HG03064 (cell line): ENCODE results near the gene PPID.
A peak's percentile ranks its signal among the peaks of the same experiment; 100 is the strongest.
"Not testable (repeated sequence)": the region's sequence is repeated elsewhere in the genome, so short reads cannot be mapped to it uniquely, and the experiment has no call there.

Source experiments
- ATAC-seq: cut with Tn5 transposase; IDR thresholded peaks from one replicate; pipeline ENCODE4 v1.9.1; 2021; ENCODE audit warnings: low read depth; ENCODE audit not compliant: unreplicated experiment

PPID gene

GRCh38 chr4:158739600-158739999 is 16.4 kb upstream of the PPID start:
- ATAC-seq: no peak

- ATAC-seq: no peak
Observed at GRCh38 chr4:158738866-158739265, 15.7 kb upstream of the PPID start.

- peak; percentile 86 for ATAC-seq
Observed at GRCh38 chr4:158729716-158730559, 6.7 kb upstream of the PPID start.

GRCh38 chr4:158728236-158728635 is 5.0 kb upstream of the PPID start:
- ATAC-seq: no peak

- no peak for ATAC-seq
Observed at GRCh38 chr4:158726633-158727032, 3.4 kb upstream of the PPID start.

GRCh38 chr4:158724637-158725036 is 1.4 kb upstream of the PPID start:
- ATAC-seq: no peak

GRCh38 chr4:158722291-158722916 is 792 bp downstream of the PPID start:
- ATAC-seq: no peak

GRCh38 chr4:158721680-158722079 is 1.5 kb downstream of the PPID start:
- no peak for ATAC-seq

- ATAC-seq: no peak
Observed at GRCh38 chr4:158715802-158716201, 7.4 kb downstream of the PPID start.

GRCh38 chr4:158714937-158715336 is 8.3 kb downstream of the PPID start:
- no peak for ATAC-seq

GRCh38 chr4:158712622-158713021 is 10.6 kb downstream of the PPID start:
- not testable (repeated sequence) for ATAC-seq

- ATAC-seq: no peak
Observed at GRCh38 chr4:158710814-158711213, 12.4 kb downstream of the PPID start.

GRCh38 chr4:158704274-158704673 is 18.9 kb downstream of the PPID start:
- ATAC-seq: no peak

GRCh38 chr4:158688813-158689212 is 34.4 kb downstream of the PPID start:
- ATAC-seq: no peak

GRCh38 chr4:158682066-158682465 is 41.1 kb downstream of the PPID start:
- ATAC-seq: no peak

- no peak for ATAC-seq
Observed at GRCh38 chr4:158681629-158682028, 41.6 kb downstream of the PPID start.

- no peak for ATAC-seq
Observed at GRCh38 chr4:158678767-158679166, 44.4 kb downstream of the PPID start.

- no peak for ATAC-seq
Observed at GRCh38 chr4:158676076-158676475, 47.1 kb downstream of the PPID start.

GRCh38 chr4:158673633-158674032 is 49.6 kb downstream of the PPID start:
- ATAC-seq: no peak

- ATAC-seq: peak; percentile 88
Observed at GRCh38 chr4:158671915-158672806, 51.0 kb downstream of the PPID start, which contains the start of gene ETFDH. Gene ETFDH, plus strand, starts transcription at chr4:158672296. Its CDS starts 161 bp downstream, at chr4:158672457.

GRCh38 chr4:158671665-158671914 is 51.6 kb downstream of the PPID start, which contains the start of gene C4orf46:
Gene C4orf46, minus strand, starts transcription at chr4:158671887. Its CDS starts 86 bp downstream, at chr4:158671801.
- no peak for ATAC-seq
